CD4-positive, alpha-beta T cell (primary cell): ENCODE data around the gene VSTM2B. TPM values are rescaled to one million over a fixed set of nuclear protein-coding genes. Genes with fewer than 3 reads are reported as not detected.

Source experiments
- ATAC-seq: fragments of 200-7000 bp; cut with Tn5 transposase; one replicate; pipeline ENCODE4 v1.10.0; 2022; ENCODE audit warnings: mild to moderate bottlenecking; ENCODE audit not compliant: poor library complexity
- CTCF ChIA-PET: fragments of 350-600 bp; sonication (Branson Sonifier 250); formaldehyde crosslinking; loops from one replicate; lab custom pipeline; 2021; ENCODE audit warnings: antibody characterized with exemption, inconsistent platforms; lab: Charles Lee
- POLR2A ChIA-PET: fragments of 350-600 bp; sonication (Branson Sonifier 250); formaldehyde crosslinking; loops from one replicate; lab custom pipeline; 2021; ENCODE audit warnings: antibody characterized with exemption, inconsistent platforms; lab: Charles Lee
- DNase-seq, 14 experiments: peaks; one replicate each; pipeline ENCODE4 v3.0.0-alpha.2; 2013 to 2020; ENCODE audit warnings: mixed read lengths in 2 of 14
- H3K27ac ChIP-seq, 2 donors: one replicate each; pipeline versions ENCODE4 v1.5.1 to v1.7.0; 2013; ENCODE audit warnings: low read length in 2 of 2, low read depth in 1 of 2, mild to moderate bottlenecking in 1 of 2
- H3K27me3 ChIP-seq, 2 experiments: 1 replicate in 1 of 2; 2 replicates in 1 of 2; pipeline versions ENCODE4 v1.6.1 to v1.7.0; 2013; ENCODE audit warnings: low read length in 2 of 2, control low read depth in 1 of 2, mild to moderate bottlenecking in 1 of 2, moderate library complexity in 1 of 2; ENCODE audit not compliant: insufficient read depth in 2 of 2, control insufficient read depth in 1 of 2
- H3K36me3 ChIP-seq: one replicate; pipeline ENCODE4 v1.6.1; 2013; ENCODE audit warnings: low read length, control low read depth; ENCODE audit not compliant: insufficient read depth
- H3K4me1 ChIP-seq: one replicate; pipeline ENCODE4 v1.6.1; 2013; ENCODE audit warnings: low read length, control low read depth; ENCODE audit not compliant: insufficient read depth
- H3K4me3 ChIP-seq: one replicate; pipeline ENCODE4 v1.5.1; 2013; ENCODE audit warnings: mild to moderate bottlenecking, low read length, moderate library complexity
- H3K9me3 ChIP-seq, 2 experiments: 1 replicate in 1 of 2; 2 replicates in 1 of 2; pipeline versions ENCODE4 v1.6.1 to v1.7.0; 2013; ENCODE audit warnings: low read length in 2 of 2, mild to moderate bottlenecking in 2 of 2, control low read depth in 1 of 2, moderate library complexity in 1 of 2; ENCODE audit not compliant: control insufficient read depth in 1 of 2, insufficient read depth in 1 of 2
- H3K27ac Mint-ChIP-seq: one replicate; pipeline ENCODE4 v1.8.0; 2020; ENCODE audit warnings: mixed read lengths
- H3K27me3 Mint-ChIP-seq: one replicate; pipeline ENCODE4 v1.8.0; 2021; ENCODE audit warnings: mixed read lengths
- H3K36me3 Mint-ChIP-seq: one replicate; pipeline ENCODE4 v1.8.0; 2021; ENCODE audit warnings: low read depth, mixed read lengths
- H3K4me1 Mint-ChIP-seq: one replicate; pipeline ENCODE4 v1.8.0; 2021; ENCODE audit warnings: low read depth, mixed read lengths
- H3K4me3 Mint-ChIP-seq: one replicate; pipeline ENCODE4 v1.8.0; 2020; ENCODE audit warnings: mild to moderate bottlenecking, mixed read lengths
- H3K9me3 Mint-ChIP-seq: one replicate; pipeline ENCODE4 v1.8.0; 2020; ENCODE audit warnings: mixed read lengths
- CTCF ChIP-seq: fragments of 200-600 bp; IDR thresholded peaks from one replicate; pipeline ENCODE4 v1.8.0; 2022; ENCODE audit warnings: antibody characterized with exemption, mild to moderate bottlenecking
- intact Hi-C, 2 experiments: fragments of 100-400 bp; cut with DNase I in 1 of 2; cut with micrococcal nuclease in 1 of 2; formaldehyde crosslinking; loops; one replicate each; pipeline versions ENCODE4 v1.15.1 to v1.9.0; 2023 to 2025; cut with DNase I, micrococcal nuclease
- total RNA-seq, 174 experiments: library from RNA in 2 of 174; stranded (reverse) in 2 of 174; gene quantifications; one replicate each; pipeline ENCODE4 v1.2.3 and lab custom pipeline; 2021 to 2026

VSTM2B gene
- total RNA-seq, 2 experiments from 2014 or later = not detected

- no peak for TF ChIP-seq CTCF
- Mint-ChIP-seq H3K36me3 (no peaks in the 10 kb centered on the region), H3K4me1 (no peaks in the 10 kb centered on the region), H3K27ac (no peak overlapping the region), H3K9me3 (no peaks in the 10 kb centered on the region), H3K27me3 (peaks cover 56% of the 10 kb centered on the region), H3K4me3 (no peak overlapping the region)
- no peak overlapping the region for H3K4me3 ChIP-seq
- DNase-seq (no peak), ATAC-seq (no peak)
- H3K27ac ChIP-seq = no peak overlapping the region
- CTCF ChIA-PET = no interaction called here
- no peaks in the 10 kb centered on the region for H3K4me1 ChIP-seq
- POLR2A ChIA-PET = no interaction called here
- H3K9me3 ChIP-seq = peaks cover 0 to 15% of the 10 kb centered on the region in 2 experiments
- intact Hi-C loops = no loop called here
- H3K36me3 ChIP-seq = no peaks in the 10 kb centered on the region
- H3K27me3 ChIP-seq = peaks cover 12 to 13% of the 10 kb centered on the region in 2 experiments
Observed at GRCh38 chr19:29488316-29488715, 37.5 kb upstream of the VSTM2B start.

GRCh38 chr19:29489172-29489951 is 36.4 kb upstream of the VSTM2B start:
- intact Hi-C loops = no loop called here
- no peak overlapping the region for H3K27ac Mint-ChIP-seq

GRCh38 chr19:29491491-29491890 is 34.3 kb upstream of the VSTM2B start:
- intact Hi-C loops = no loop called here
- H3K4me1 ChIP-seq = no peaks in the 10 kb centered on the region
- no peaks in the 10 kb centered on the region for H3K36me3 Mint-ChIP-seq
- no peaks in the 10 kb centered on the region for H3K36me3 ChIP-seq
- H3K27ac Mint-ChIP-seq = no peak overlapping the region
- H3K27me3 ChIP-seq = peaks cover 6 to 8% of the 10 kb centered on the region in 2 experiments
- ChIA-PET CTCF (no interaction called here), POLR2A (no interaction called here)
- H3K27me3 Mint-ChIP-seq = peaks cover 45% of the 10 kb centered on the region
- no peak overlapping the region for H3K4me3 Mint-ChIP-seq
- no peaks in the 10 kb centered on the region for H3K9me3 Mint-ChIP-seq
- no peak overlapping the region for H3K27ac ChIP-seq
- H3K9me3 ChIP-seq = peaks cover 0 to 22% of the 10 kb centered on the region in 2 experiments
- no peak overlapping the region for H3K4me3 ChIP-seq
- DNase-seq (no peak), ATAC-seq (no peak)
- TF ChIP-seq CTCF = no peak
- no peaks in the 10 kb centered on the region for H3K4me1 Mint-ChIP-seq

More at GRCh38 chr19:29489172-29489951, 36.4 kb upstream of the VSTM2B start:
- Histone ChIP-seq H3K27ac (no peak overlapping the region), H3K36me3 (no peaks in the 10 kb centered on the region), H3K4me3 (no peak overlapping the region), H3K4me1 (no peaks in the 10 kb centered on the region), H3K27me3 (peaks cover 9 to 13% of the 10 kb centered on the region in 2 experiments), H3K9me3 (peaks cover 0 to 7% of the 10 kb centered on the region in 2 experiments)
- H3K36me3 Mint-ChIP-seq = no peaks in the 10 kb centered on the region
- H3K27me3 Mint-ChIP-seq = peaks cover 54% of the 10 kb centered on the region
- CTCF ChIA-PET = no interaction called here
- TF ChIP-seq CTCF = no peak
- POLR2A ChIA-PET = no interaction called here
- DNase-seq (no peak), ATAC-seq (no peak)
- no peaks in the 10 kb centered on the region for H3K4me1 Mint-ChIP-seq
- H3K4me3 Mint-ChIP-seq = no peak overlapping the region
- H3K9me3 Mint-ChIP-seq = no peaks in the 10 kb centered on the region
